Endodermal cell (in vitro differentiated cells): ENCODE measurements around the gene GSAP. TPM values are rescaled to one million over a fixed set of nuclear protein-coding genes. Genes with fewer than 3 reads are reported as not detected.
"Not testable (repeated sequence)": the region's sequence is repeated elsewhere in the genome, so short reads cannot be mapped to it uniquely, and the experiment has no call there.

ENCODE experiments used
- DNase-seq: peaks from one replicate; pipeline ENCODE4 v3.0.0-alpha.2; 2017
- H3K27ac ChIP-seq: 2 replicates; pipeline ENCODE4 v1.5.1; 2013; ENCODE audit warnings: mild to moderate bottlenecking, low read depth, low read length, moderate library complexity
- H3K27me3 ChIP-seq: 2 replicates; pipeline ENCODE4 v1.6.1; 2013; ENCODE audit warnings: mild to moderate bottlenecking, low read length, moderate library complexity; ENCODE audit not compliant: insufficient read depth, control insufficient read depth, poor library complexity, severe bottlenecking
- H3K36me3 ChIP-seq: 2 replicates; pipeline ENCODE4 v1.7.0; 2013; ENCODE audit warnings: mild to moderate bottlenecking, low read length, moderate library complexity; ENCODE audit not compliant: control insufficient read depth, insufficient read depth
- H3K4me1 ChIP-seq: one replicate; pipeline ENCODE4 v1.7.0; 2013; ENCODE audit warnings: low read length; ENCODE audit not compliant: control insufficient read depth, insufficient read depth
- H3K4me3 ChIP-seq: 2 replicates; pipeline ENCODE4 v1.5.1; 2013; ENCODE audit warnings: mild to moderate bottlenecking, low read length, moderate library complexity
- H3K9ac ChIP-seq: 2 replicates; pipeline ENCODE4 v1.6.1; 2013; ENCODE audit warnings: mild to moderate bottlenecking, low read length, moderate library complexity; ENCODE audit not compliant: poor library complexity, severe bottlenecking; ENCODE audit errors: extremely low read depth
- H3K9me3 ChIP-seq: 2 replicates; pipeline ENCODE4 v1.6.1; 2013; ENCODE audit warnings: mild to moderate bottlenecking, low read length, moderate library complexity; ENCODE audit not compliant: control insufficient read depth
- H3K27ac Mint-ChIP-seq: 2 replicates; pipeline ENCODE4 v1.8.0; 2020; ENCODE audit warnings: mixed read lengths
- H3K27me3 Mint-ChIP-seq: 2 replicates; pipeline ENCODE4 v1.8.0; 2021; ENCODE audit warnings: mild to moderate bottlenecking, mixed read lengths; ENCODE audit not compliant: insufficient read depth
- H3K36me3 Mint-ChIP-seq: 2 replicates; pipeline ENCODE4 v1.8.0; 2020; ENCODE audit warnings: low read depth, mixed read lengths
- H3K4me1 Mint-ChIP-seq: 2 replicates; pipeline ENCODE4 v1.8.0; 2020; ENCODE audit warnings: mixed read lengths
- H3K4me3 Mint-ChIP-seq: 2 replicates; pipeline ENCODE4 v1.8.0; 2020; ENCODE audit warnings: mild to moderate bottlenecking, moderate library complexity, mixed read lengths
- H3K9me3 Mint-ChIP-seq: 2 replicates; pipeline ENCODE4 v1.8.0; 2020; ENCODE audit warnings: mild to moderate bottlenecking, mixed read lengths
- CTCF ChIP-seq: fragments of 200-600 bp; sonication (generic); conservative IDR thresholded peaks from 2 replicates; pipeline ENCODE4 v1.5.0; 2021; ENCODE audit warnings: antibody characterized with exemption, mild to moderate bottlenecking
- WGBS, 2 experiments: methylation state at CpG; one replicate each; pipeline versions ENCODE4 v1.1.5 to v1.1.7; 2013; ENCODE audit warnings: missing lambda C conversion rate in 2 of 2, mixed read lengths in 1 of 2; ENCODE audit not compliant: insufficient coverage in 1 of 2, insufficient read length in 1 of 2; 5-methylcytosine and 5-hydroxymethylcytosine counted together
- long read RNA-seq, 4 experiments: library from polyadenylated mRNA in 2 of 4; library from RNA in 1 of 4; library from capped mRNA in 1 of 4; stranded (forward) in 3 of 4; unstranded in 1 of 4; transcript quantifications; one replicate each; pipeline ENCODE4 v2.0.0, GENCODE V29; 2020 to 2021; ENCODE audit warnings: inconsistent platforms in 1 of 4
- polyA plus RNA-seq, 2 experiments: library from polyadenylated mRNA; stranded (reverse); fragments of 50-300 nt; gene quantifications; one replicate each; pipeline ENCODE4 v1.2.3, GENCODE V29; 2013
- total RNA-seq, 2 donors: library from RNA; stranded (reverse); fragmentation: NEBNext Ultra II Directional in 1 of 2; extraction: Animal tissue kit (Norgen Biotek cat#: 25700) in 1 of 2; gene quantifications; 2 replicates in 1 of 2; 3 replicates in 1 of 2; pipeline ENCODE4 v1.2.1, GENCODE V29; 2021

GSAP gene
- total RNA-seq: under 1 TPM; 0.82 to 0.90 TPM
- polyA plus RNA-seq (2013, experiment 1 of 2): 0.46 TPM
- polyA plus RNA-seq (2013, experiment 2 of 2): 0.91 TPM
- long read RNA-seq, experiment 1, partial matches to known transcripts: 1 of 1 reads
- long read RNA-seq, experiment 1, other reads (novel, unspliced or antisense): 0 of 1 reads
- long read RNA-seq, experiment 2: 0 reads
- long read RNA-seq, experiment 3: 0 reads
- long read RNA-seq, experiment 4: 0 reads

- Histone ChIP-seq H3K9ac (no peak within 1 kb of the TSS), H3K27ac (no peak within 1 kb of the TSS), H3K36me3 (no peaks in the 10 kb centered on the region), H3K4me1 (no peaks in the 10 kb centered on the region), H3K9me3 (no peaks in the 10 kb centered on the region), H3K4me3 (peak within 1 kb of the TSS; percentile 65), H3K27me3 (peaks cover 43% of the 10 kb centered on the region)
- H3K4me3 Mint-ChIP-seq: peak within 1 kb of the TSS; percentile 49
- peak; percentile 86 for DNase-seq
- H3K9me3 Mint-ChIP-seq: no peaks in the 10 kb centered on the region
- peaks cover 44% of the 10 kb centered on the region for H3K27me3 Mint-ChIP-seq
- peaks cover 16% of the 10 kb centered on the region for H3K4me1 Mint-ChIP-seq
- H3K27ac Mint-ChIP-seq: no peak within 1 kb of the TSS
- WGBS, 2 experiments: 2 to 4% methylated on average over 18 to 92 of the region's 93 CpGs
- H3K36me3 Mint-ChIP-seq: no peaks in the 10 kb centered on the region
- TF ChIP-seq CTCF: no peak
Observed at GRCh38 chr7:77415823-77416620, at the start of gene GSAP. GSAP (minus strand) TSS chr7:77416349; CDS start chr7:77416321, 28 bp downstream.

- H3K9ac ChIP-seq: no peak overlapping the region
- DNase-seq: no peak
- H3K4me3 Mint-ChIP-seq: no peak overlapping the region
- no peak overlapping the region for H3K27ac Mint-ChIP-seq
- H3K4me1 Mint-ChIP-seq: peaks cover 5% of the 10 kb centered on the region
- H3K36me3 ChIP-seq: no peaks in the 10 kb centered on the region
- peaks cover 16% of the 10 kb centered on the region for H3K9me3 Mint-ChIP-seq
- no peak overlapping the region for H3K4me3 ChIP-seq
- no peak overlapping the region for H3K27ac ChIP-seq
- no peaks in the 10 kb centered on the region for H3K4me1 ChIP-seq
- WGBS, 2 experiments: no CpG with 5 or more reads among the region's 1 CpG
- no peaks in the 10 kb centered on the region for H3K27me3 Mint-ChIP-seq
- H3K36me3 Mint-ChIP-seq: no peaks in the 10 kb centered on the region
- no peak for TF ChIP-seq CTCF
- H3K27me3 ChIP-seq: no peaks in the 10 kb centered on the region
- peaks cover 15% of the 10 kb centered on the region for H3K9me3 ChIP-seq
Observed at GRCh38 chr7:77465256-77465655, 49.1 kb upstream of the GSAP start.

GRCh38 chr7:77464589-77464988 is 48.4 kb upstream of the GSAP start:
- H3K9ac ChIP-seq: no peak overlapping the region
- H3K9me3 ChIP-seq: peaks cover 13% of the 10 kb centered on the region
- H3K4me1 Mint-ChIP-seq: peaks cover 7% of the 10 kb centered on the region
- no peak overlapping the region for H3K4me3 ChIP-seq
- no peaks in the 10 kb centered on the region for H3K36me3 ChIP-seq
- peaks cover 10% of the 10 kb centered on the region for H3K9me3 Mint-ChIP-seq
- TF ChIP-seq CTCF: no peak
- WGBS, 2 experiments: 93 to 100% methylated on average over 2 to 4 of the region's 4 CpGs
- DNase-seq: no peak
- no peaks in the 10 kb centered on the region for H3K27me3 ChIP-seq
- no peaks in the 10 kb centered on the region for H3K36me3 Mint-ChIP-seq
- H3K4me1 ChIP-seq: no peaks in the 10 kb centered on the region
- H3K27ac ChIP-seq: no peak overlapping the region
- no peaks in the 10 kb centered on the region for H3K27me3 Mint-ChIP-seq
- H3K4me3 Mint-ChIP-seq: no peak overlapping the region
- no peak overlapping the region for H3K27ac Mint-ChIP-seq

- not testable (repeated sequence) for H3K36me3 ChIP-seq, H3K27ac ChIP-seq, H3K4me1 Mint-ChIP-seq, H3K9ac ChIP-seq, H3K27me3 Mint-ChIP-seq, H3K36me3 Mint-ChIP-seq, DNase-seq, H3K4me3 ChIP-seq, H3K4me3 Mint-ChIP-seq, H3K27ac Mint-ChIP-seq, H3K4me1 ChIP-seq, H3K9me3 ChIP-seq, H3K9me3 Mint-ChIP-seq, H3K27me3 ChIP-seq
- 91 to 93% methylated on average over 6 of the region's 6 CpGs for WGBS, 2 experiments
Observed at GRCh38 chr7:77463632-77464031, 47.5 kb upstream of the GSAP start.
